Hepatocyte (in vitro differentiated cells): ENCODE measurements around the gene C1QTNF3. TPM values are rescaled to one million over a fixed set of nuclear protein-coding genes. Genes with fewer than 3 reads are reported as not detected.

Experiments
- DNase-seq: peaks from one replicate; pipeline ENCODE4 v3.0.0-alpha.2; 2016; ENCODE audit warnings: low spot score
- H2AFZ ChIP-seq: fragments of 200-600 bp; sonication (generic); 2 replicates; pipeline ENCODE4 v1.6.0; 2016; ENCODE audit warnings: antibody characterized with exemption, mild to moderate bottlenecking
- H3K27ac ChIP-seq: fragments of 200-600 bp; sonication (generic); 2 replicates; pipeline ENCODE4 v1.5.1; 2016; ENCODE audit warnings: mild to moderate bottlenecking
- H3K27me3 ChIP-seq: fragments of 200-600 bp; sonication (generic); 2 replicates; pipeline ENCODE4 v1.6.1; 2016
- H3K36me3 ChIP-seq: fragments of 200-600 bp; sonication (generic); replicated peaks from 2 replicates; pipeline ENCODE4 v1.5.1; 2016; ENCODE audit warnings: low read depth; ENCODE audit not compliant: insufficient read depth
- H3K4me1 ChIP-seq: fragments of 200-600 bp; sonication (generic); 2 replicates; pipeline ENCODE4 v1.5.1; 2016; ENCODE audit warnings: mild to moderate bottlenecking, moderate library complexity; ENCODE audit not compliant: insufficient read depth
- H3K4me2 ChIP-seq: fragments of 200-600 bp; sonication (generic); 2 replicates; pipeline ENCODE4 v1.6.0; 2016
- H3K4me3 ChIP-seq: fragments of 200-600 bp; sonication (generic); 2 replicates; pipeline ENCODE4 v1.5.1; 2016; ENCODE audit warnings: mild to moderate bottlenecking
- H3K79me2 ChIP-seq: fragments of 200-600 bp; sonication (generic); 2 replicates; pipeline ENCODE4 v1.6.0; 2017; ENCODE audit warnings: mild to moderate bottlenecking
- H3K9me2 ChIP-seq: fragments of 200-600 bp; sonication (generic); replicated peaks from 2 replicates; pipeline ENCODE4 v1.6.0; 2017; ENCODE audit warnings: mild to moderate bottlenecking; ENCODE audit not compliant: insufficient read depth
- H3K9me3 ChIP-seq: fragments of 200-600 bp; sonication (generic); 2 replicates; pipeline ENCODE4 v1.5.1; 2016; ENCODE audit warnings: low read depth, mild to moderate bottlenecking
- H4K20me1 ChIP-seq: fragments of 200-600 bp; sonication (generic); 2 replicates; pipeline ENCODE4 v1.6.0; 2016; ENCODE audit warnings: mild to moderate bottlenecking; ENCODE audit not compliant: insufficient read depth, poor library complexity, severe bottlenecking
- EZH2 ChIP-seq: fragments of 200-600 bp; sonication (generic); IDR thresholded peaks from 2 replicates; pipeline ENCODE4 v1.6.1; 2016; ENCODE audit warnings: antibody characterized with exemption, mild to moderate bottlenecking, borderline replicate concordance
- EZH2phosphoT487 ChIP-seq: fragments of 200-600 bp; sonication (generic); IDR thresholded peaks from one replicate; pipeline ENCODE4 v1.6.1; 2018; ENCODE audit warnings: antibody characterized with exemption, mild to moderate bottlenecking, low read depth, moderate library complexity; ENCODE audit not compliant: unreplicated experiment, severe bottlenecking
- WGBS: methylation state at CpG from one replicate; pipeline ENCODE4 v1.1.6; 2016; ENCODE audit warnings: low lambda C conversion rate; ENCODE audit errors: missing lambda C conversion rate; 5-methylcytosine and 5-hydroxymethylcytosine counted together
- polyA plus RNA-seq: library from polyadenylated mRNA; unstranded; fragments of >200 nt; fragmentation: Nextera tagmentation; extraction: Ambion mirVana; gene quantifications from 2 replicates; pipeline ENCODE4 v1.2.1, GENCODE V29; 2016
- total RNA-seq: library from RNA; depleted of rRNA; stranded (reverse); fragments of >200 nt; gene quantifications from 2 replicates; pipeline ENCODE4 v1.2.3, GENCODE V29; 2014
- TF ChIP-seq, protein P1 (sequence below): fragments of 200-600 bp; sonication (generic); IDR thresholded peaks from 2 replicates; pipeline ENCODE4 v1.5.1; 2016; ENCODE audit warnings: antibody characterized with exemption, mild to moderate bottlenecking; ENCODE audit not compliant: poor library complexity

Gene C1QTNF3
- total and polyA plus RNA-seq, 2 experiments from 2014 or later, result 2.7 to 7.4 TPM

GRCh38 chr5:34037726-34038125 is 5.3 kb downstream of the C1QTNF3 start:
- WGBS, result 89% methylated on average over 3 of the region's 3 CpGs

GRCh38 chr5:34035756-34036155 is 7.3 kb downstream of the C1QTNF3 start:
- 90% methylated on average over 2 of the region's 2 CpGs for WGBS
- no peaks in the 10 kb centered on the region for H3K9me3 ChIP-seq
- no peak overlapping the region for H3K4me3 ChIP-seq
- H4K20me1 ChIP-seq, result no peaks in the 10 kb centered on the region
- no peaks in the 10 kb centered on the region for H3K9me2 ChIP-seq
- no peaks in the 10 kb centered on the region for H3K36me3 ChIP-seq
- peaks cover 4% of the 10 kb centered on the region for H3K4me1 ChIP-seq
- no peak overlapping the region for H2AFZ ChIP-seq
- no peak overlapping the region for H3K4me2 ChIP-seq
- no peak for DNase-seq
- H3K27ac ChIP-seq, result no peak overlapping the region
- TF ChIP-seq, protein P1, sequence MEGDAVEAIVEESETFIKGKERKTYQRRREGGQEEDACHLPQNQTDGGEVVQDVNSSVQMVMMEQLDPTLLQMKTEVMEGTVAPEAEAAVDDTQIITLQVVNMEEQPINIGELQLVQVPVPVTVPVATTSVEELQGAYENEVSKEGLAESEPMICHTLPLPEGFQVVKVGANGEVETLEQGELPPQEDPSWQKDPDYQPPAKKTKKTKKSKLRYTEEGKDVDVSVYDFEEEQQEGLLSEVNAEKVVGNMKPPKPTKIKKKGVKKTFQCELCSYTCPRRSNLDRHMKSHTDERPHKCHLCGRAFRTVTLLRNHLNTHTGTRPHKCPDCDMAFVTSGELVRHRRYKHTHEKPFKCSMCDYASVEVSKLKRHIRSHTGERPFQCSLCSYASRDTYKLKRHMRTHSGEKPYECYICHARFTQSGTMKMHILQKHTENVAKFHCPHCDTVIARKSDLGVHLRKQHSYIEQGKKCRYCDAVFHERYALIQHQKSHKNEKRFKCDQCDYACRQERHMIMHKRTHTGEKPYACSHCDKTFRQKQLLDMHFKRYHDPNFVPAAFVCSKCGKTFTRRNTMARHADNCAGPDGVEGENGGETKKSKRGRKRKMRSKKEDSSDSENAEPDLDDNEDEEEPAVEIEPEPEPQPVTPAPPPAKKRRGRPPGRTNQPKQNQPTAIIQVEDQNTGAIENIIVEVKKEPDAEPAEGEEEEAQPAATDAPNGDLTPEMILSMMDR, result no peak
- TF ChIP-seq EZH2phosphoT487, result no peak
- TF ChIP-seq EZH2, result no peak
- no peaks in the 10 kb centered on the region for H3K79me2 ChIP-seq
- no peaks in the 10 kb centered on the region for H3K27me3 ChIP-seq

More at GRCh38 chr5:34037726-34038125, 5.3 kb downstream of the C1QTNF3 start:
- Histone ChIP-seq H3K4me3 (no peak overlapping the region), H3K9me3 (no peaks in the 10 kb centered on the region), H3K36me3 (no peaks in the 10 kb centered on the region), H3K27ac (no peak overlapping the region), H3K9me2 (no peaks in the 10 kb centered on the region), H3K4me2 (no peak overlapping the region), H2AFZ (no peak overlapping the region), H3K79me2 (no peaks in the 10 kb centered on the region), H4K20me1 (no peaks in the 10 kb centered on the region), H3K4me1 (peaks cover 4% of the 10 kb centered on the region), H3K27me3 (no peaks in the 10 kb centered on the region)
- DNase-seq, result no peak
- TF ChIP-seq, protein P1, result no peak
- TF ChIP-seq EZH2phosphoT487, result no peak
- no peak for TF ChIP-seq EZH2

DNA sequence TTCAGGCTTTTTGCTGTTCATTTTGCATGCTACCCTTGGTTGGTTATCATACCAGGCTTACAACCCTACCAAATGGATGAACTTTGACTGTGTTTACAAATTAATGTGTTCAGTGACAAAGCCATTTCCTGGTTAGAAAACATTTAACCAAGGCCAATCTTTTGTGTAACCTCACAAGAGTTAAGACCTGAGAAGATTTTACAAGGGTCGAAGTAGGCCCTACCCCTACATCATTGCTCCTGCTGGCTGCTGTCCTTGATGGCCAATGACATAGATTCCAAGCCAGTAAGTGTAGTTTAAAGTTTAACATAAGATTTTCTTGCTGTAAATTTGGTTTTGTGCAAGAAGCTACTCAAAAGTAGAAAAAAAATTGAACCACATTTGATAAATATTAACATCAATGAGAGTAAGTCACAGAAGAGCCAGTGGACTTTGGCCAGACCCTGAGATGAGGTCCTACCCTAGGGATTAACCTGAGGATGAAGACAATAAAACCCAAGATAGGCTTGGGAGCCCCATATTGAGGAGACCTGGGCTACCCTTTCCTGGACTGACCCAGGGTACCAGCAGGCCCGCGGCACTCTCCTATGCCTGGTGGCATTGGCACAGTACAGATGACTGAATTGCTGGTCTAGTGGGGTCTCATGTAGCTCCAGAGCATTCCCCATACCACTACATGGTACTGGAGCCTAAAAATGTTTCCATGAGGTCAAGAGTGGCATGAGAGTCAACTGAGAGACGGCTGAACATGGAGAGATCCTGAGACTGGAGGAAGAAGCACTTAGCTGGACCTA is 8.3 kb downstream of the C1QTNF3 start:
- Histone ChIP-seq H4K20me1 (no peaks in the 10 kb centered on the region), H3K4me3 (no peak overlapping the region), H3K4me2 (peak overlapping the region; percentile 39), H3K27me3 (no peaks in the 10 kb centered on the region), H3K27ac (peak overlapping the region; percentile 61), H2AFZ (no peak overlapping the region), H3K36me3 (no peaks in the 10 kb centered on the region), H3K9me3 (no peaks in the 10 kb centered on the region), H3K9me2 (no peaks in the 10 kb centered on the region), H3K79me2 (no peaks in the 10 kb centered on the region), H3K4me1 (peaks cover 4% of the 10 kb centered on the region)
- DNase-seq, result no peak
- TF ChIP-seq, protein P1, result no peak
- TF ChIP-seq EZH2 (no peak), EZH2phosphoT487 (no peak)
- 93% methylated on average over 4 of the region's 4 CpGs for whole genome bisulfite sequencing
